ENCODE results near the gene VMP1. TPM values are rescaled to one million over a fixed set of nuclear protein-coding genes. Genes with fewer than 3 reads are reported as not detected.
"Not testable (repeated sequence)": the region's sequence is repeated elsewhere in the genome, so short reads cannot be mapped to it uniquely, and the experiment has no call there.

Gene VMP1
- total RNA-seq, 1 experiment from 2014 or later, result 223 TPM

DNA sequence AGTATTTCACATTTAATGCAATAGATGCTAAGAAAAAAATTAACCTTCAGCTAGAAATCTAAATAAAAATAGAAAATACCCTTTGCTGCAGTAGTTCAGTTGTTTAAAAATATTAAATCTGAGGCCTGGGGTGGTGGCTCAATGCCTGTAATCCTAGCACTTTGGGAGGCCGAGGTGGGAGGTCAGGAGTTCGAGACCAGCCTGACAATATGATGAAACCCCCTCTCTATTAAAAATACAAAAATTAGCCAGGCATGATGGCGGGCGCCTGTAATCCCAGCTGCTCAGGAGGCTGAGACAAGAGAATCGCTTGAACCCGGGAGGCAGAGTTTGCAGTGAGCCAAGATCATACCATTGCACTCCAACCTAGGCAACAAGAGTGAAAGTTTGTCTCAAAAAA, 98.9 kb downstream of the VMP1 start:
- DNase-seq (ENCODE audit: low spot score), result not testable (repeated sequence)

DNA sequence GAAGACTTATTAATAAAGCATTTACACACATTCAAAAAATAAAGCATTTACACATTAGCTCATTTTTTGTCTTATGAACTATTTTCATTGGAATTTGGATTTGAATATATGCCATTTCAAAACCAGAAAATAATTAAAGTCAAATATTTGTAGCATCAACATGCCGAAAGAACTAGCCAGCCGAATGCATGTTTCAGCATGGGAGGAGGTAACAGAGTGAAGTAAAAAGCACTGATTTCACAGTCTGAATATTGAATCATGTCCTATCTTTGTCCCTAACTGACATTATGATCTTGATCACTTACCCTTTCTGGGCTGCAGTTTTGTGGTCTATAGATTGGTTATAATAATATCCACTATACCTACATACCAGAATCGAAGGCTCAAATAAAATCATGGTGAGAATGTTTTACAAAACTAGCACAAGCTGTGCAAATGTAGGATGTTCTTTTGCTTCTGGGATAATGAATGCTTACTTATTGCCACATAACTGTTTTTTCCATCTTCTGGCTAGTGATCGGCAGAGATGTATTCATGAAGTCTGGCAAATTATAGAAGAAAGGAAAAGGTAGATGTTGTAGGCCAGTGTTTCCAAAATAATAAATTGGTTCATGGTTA, 100.5 kb downstream of the VMP1 start:
- no peak for DNase-seq (ENCODE audit: low spot score)

- DNase-seq (ENCODE audit: low spot score), result no peak
These were observed 103.4 kb downstream of the VMP1 start for GRCh38 chr17:59810894-59811153.

GRCh38 chr17:59811209-59811608, 103.8 kb downstream of the VMP1 start:
- DNase-seq (ENCODE audit: low spot score), result no peak

- DNase-seq (ENCODE audit: low spot score), result no peak
These were observed 104.7 kb downstream of the VMP1 start for GRCh38 chr17:59812139-59812538.

DNA sequence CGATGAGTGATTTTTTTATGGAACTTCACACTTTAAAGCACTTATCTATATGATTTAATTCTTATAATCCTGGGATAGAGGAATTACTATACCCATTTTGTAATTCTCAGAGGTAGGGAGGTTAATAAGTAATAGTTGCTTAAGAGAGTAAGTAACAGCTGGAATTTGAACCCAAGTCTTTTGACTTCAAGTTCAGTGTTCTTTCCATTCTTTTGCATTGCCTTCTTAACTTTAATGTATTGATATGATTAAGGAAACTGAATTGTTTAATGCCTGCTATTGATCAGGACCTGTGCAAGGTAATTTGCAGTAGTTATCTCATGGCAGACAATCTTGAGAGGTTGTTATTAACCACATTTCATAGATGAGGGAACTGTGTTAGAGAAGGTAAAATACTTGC, 106.8 kb downstream of the VMP1 start:
- DNase-seq (ENCODE audit: low spot score), result no peak

DNA sequence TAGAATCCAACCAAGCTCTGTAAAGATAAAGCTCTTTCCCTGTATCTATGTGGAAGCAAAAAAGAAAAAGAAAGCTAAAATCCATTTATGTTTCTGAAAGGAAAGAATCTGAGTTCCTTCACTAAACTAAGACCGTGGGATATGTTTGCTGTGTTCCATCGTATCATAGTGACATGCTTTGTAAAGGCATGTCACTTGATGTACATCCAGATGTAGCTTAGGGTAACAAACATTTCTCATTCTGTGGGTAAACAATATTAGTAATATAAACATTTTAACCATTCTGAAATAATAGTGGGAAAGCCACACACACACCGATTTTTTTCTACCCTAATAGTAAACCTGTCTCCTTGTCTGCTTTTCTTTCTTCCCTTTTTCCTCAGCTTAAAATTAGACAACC, 107.2 kb downstream of the VMP1 start:
- DNase-seq (ENCODE audit: low spot score), result no peak

DNA sequence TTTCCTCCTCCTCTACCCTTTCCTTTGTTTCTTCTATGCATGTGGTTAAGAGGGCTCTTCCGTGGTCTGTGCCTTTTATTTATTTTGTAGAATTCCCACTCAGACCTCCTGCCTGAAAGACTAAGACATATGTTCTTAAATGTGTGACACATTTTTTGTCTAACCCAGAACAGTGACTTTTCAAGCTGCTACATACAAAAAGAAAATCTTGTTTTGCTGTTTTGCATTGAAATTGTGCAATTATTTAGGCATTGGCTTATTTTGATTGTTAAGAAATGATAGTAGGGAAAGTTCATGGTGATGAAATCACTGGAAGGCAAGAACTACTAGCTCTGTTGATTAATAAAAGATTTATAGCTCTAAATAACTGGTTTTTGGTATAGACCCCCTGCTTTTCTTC, 108.5 kb downstream of the VMP1 start:
- DNase-seq (ENCODE audit: low spot score), result no peak

- no peak for DNase-seq (ENCODE audit: low spot score)
These were observed 118.3 kb downstream of the VMP1 start for GRCh38 chr17:59825533-59826322.

- DNase-seq (ENCODE audit: low spot score), result no peak
These were observed 119.4 kb downstream of the VMP1 start for GRCh38 chr17:59826706-59827453.

DNA sequence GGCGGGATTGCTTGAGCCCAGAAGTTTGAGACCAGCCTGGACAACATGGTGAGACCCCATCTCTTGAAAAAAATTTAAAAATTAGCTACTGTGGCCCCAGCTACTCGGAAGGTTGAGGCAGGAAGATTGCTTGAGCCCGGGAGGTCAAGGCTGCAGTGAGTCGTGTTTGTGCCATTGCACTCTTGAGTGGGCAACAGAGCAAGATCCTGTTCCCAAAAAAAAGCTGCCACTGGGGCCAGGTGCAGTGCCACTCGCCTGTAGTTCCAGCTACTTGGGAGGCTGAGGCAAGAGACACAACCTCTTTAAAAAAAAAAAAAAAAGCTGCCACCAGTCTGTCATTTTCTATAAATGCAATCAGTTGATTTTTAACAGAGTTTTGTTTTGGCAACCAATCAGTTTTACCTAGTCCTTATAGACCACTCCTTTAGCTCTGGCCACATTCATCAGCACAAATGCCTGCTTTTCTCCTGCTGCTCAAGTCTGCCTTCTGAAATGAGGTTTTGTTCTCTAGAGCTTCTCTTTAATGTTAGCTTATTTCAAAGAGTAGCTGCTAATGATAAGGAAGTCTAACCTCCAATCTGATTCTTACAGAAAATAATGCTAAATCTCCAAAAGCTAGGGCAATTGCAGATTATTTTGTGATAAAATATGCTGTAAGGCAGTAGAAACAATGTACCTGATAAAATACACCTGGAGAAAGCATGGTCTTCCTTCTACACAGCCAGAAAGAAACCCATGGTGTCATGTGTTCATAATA, 120.4 kb downstream of the VMP1 start:
- DNase-seq (ENCODE audit: low spot score), result peak; percentile 71

DNA sequence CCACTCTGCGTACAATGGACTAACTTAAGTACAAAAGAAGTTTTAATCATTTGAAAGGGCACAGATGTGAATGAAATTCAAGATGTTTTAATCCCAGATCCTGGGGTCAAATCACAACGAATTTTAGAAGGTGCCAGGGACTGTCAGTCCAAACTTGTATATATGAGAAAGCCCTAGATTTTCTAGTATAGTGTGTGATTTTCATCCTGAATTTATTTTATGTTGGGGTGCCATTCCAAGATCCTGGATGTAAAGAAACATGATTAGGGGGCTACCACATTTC, 121.0 kb downstream of the VMP1 start:
- DNase-seq (ENCODE audit: low spot score), result no peak

GRCh38 chr17:59828819-59829216, 121.4 kb downstream of the VMP1 start:
- DNase-seq (ENCODE audit: low spot score), result not testable (repeated sequence)

DNA sequence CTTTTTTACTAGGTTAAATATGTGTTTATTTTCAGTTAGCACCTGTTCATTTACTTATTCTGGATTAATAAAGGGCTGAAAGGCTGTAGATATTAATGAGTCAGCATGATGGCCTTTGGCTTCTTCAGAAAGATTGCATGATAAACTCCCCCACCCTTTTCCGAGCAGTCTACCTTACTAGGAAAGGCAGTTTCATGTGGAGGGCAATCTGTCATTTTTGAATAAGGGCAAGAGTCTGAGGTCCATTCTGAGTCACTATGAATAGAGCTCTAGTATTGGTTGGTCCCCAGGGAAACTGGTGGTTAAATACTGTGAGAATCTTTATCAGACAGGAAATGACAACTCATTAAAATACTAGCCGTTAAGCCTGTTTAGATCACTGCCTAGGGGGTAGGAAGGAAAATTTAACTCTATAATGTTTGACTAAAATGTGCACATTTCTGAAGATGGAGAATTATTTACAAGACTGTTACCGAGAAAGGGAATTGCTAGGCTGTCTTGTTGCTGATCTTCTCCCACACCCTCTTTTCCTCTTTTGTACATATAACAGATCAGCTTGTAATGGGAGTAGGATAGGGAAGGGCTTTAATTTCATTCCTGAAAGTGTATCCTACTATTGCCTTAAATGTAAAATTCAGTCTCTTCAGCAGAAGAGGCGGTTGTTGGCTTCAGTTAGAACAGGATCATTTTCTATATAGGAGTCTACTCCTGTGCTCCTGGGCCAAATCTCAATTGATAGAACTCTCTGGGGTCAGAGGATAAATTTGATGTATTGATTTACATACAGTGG, 122.0 kb downstream of the VMP1 start:
- peak; percentile 97 for DNase-seq (ENCODE audit: low spot score)

GRCh38 chr17:59830007-59830630, 122.7 kb downstream of the VMP1 start:
- DNase-seq (ENCODE audit: low spot score), result peak; percentile 61

GRCh38 chr17:59830846-59831486, 123.5 kb downstream of the VMP1 start:
- DNase-seq (ENCODE audit: low spot score), result peak; percentile 34

GRCh38 chr17:59832883-59833379, 125.5 kb downstream of the VMP1 start:
- no peak for DNase-seq (ENCODE audit: low spot score)

- peak; percentile 99 for DNase-seq (ENCODE audit: low spot score)
These were observed 130.0 kb downstream of the VMP1 start for GRCh38 chr17:59837308-59838051.

DNA sequence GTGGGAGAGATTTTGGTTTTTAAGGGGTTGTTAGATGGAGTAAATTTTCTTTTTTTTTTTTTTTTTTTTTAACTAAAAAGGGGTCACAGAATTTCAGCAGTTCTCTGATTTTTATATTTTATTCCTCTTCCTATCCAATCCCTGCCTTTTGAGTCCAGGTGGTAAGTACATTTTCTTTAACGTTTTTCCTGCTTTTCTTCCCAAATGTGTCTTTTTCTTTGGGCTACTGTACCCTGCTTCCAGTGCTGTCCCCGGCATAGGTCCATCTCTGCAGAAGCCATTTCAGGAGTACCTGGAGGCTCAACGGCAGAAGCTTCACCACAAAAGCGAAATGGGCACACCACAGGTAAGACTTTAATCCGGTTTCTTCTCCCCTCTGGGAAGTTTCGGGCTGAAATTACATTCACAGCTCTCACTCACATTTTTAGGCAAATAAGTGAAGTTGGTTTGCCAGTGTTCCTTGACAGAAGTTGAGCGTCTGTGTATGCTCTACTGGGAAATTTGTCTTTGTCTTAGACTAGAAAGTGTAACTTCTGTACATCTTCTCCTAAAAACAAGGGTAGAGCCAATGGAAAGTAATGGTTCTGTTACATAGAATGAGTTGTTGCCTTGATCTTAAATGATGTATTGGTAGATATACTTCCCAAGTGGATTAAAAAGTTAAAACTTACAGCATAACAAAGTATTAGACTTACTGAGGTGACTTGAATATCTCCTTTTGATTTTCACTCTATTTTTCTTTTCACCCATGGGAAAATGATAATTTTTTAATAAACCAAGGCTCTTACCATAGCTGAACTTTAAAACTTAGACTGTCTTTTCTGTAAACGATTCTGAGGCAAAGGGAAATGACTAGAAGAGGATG, 130.8 kb downstream of the VMP1 start:
- peak; percentile 85 for DNase-seq (ENCODE audit: low spot score)

Data from HT-29 (cell line).